Measurements from ENCODE around the gene BTBD9. TPM values are rescaled to one million over a fixed set of nuclear protein-coding genes. Genes with fewer than 3 reads are reported as not detected.

BTBD9 gene
- total RNA-seq, 1 experiment from 2014 or later, result 10.8 TPM

GRCh38 chr6:38599261-38599660 lies 40.5 kb downstream of the BTBD9 start:
- Histone ChIP-seq H3K36me3 (ENCODE audit: low read depth) (no peaks in the 10 kb centered on the region), H3K27ac (no peak overlapping the region), H3K4me1 (replicated peaks; ENCODE audit: insufficient read depth) (no peaks in the 10 kb centered on the region), H3F3A (ENCODE audit: insufficient read depth, low read depth) (no peaks in the 10 kb centered on the region), H3K27me3 (ENCODE audit: insufficient read depth, low read depth) (no peaks in the 10 kb centered on the region), H3K9me2 (ENCODE audit: insufficient read depth) (no peaks in the 10 kb centered on the region), H3K4me2 (no peak overlapping the region), H3K79me2 (ENCODE audit: low read depth) (no peaks in the 10 kb centered on the region), H3K9me3 (ENCODE audit: insufficient read depth, low read depth) (no peaks in the 10 kb centered on the region), H4K20me1 (ENCODE audit: insufficient read depth) (no peaks in the 10 kb centered on the region), H3K4me3 (no peak overlapping the region), H2AFZ (no peak overlapping the region)
- CTCF ChIA-PET, result no interaction called here
- POLR2A ChIA-PET (ENCODE audit: unreplicated experiment), result interaction anchor here (0.6 kb wide), 1 partner anchor 94 kb away, joined by 4 read pairs; no protein-coding TSS in a partner anchor
- TF ChIP-seq EZH2 (IDR thresholded peaks at IDR 0.05; ENCODE audit: low read depth), result no peak
- no peak for DNase-seq
- intact Hi-C loops (cut with micrococcal nuclease; ENCODE audit: unreplicated experiment), result no loop called here
- BruUV-seq (replicated peaks), result no TSS peak

GRCh38 chr6:38593998-38594665 lies 45.6 kb downstream of the BTBD9 start:
- Histone ChIP-seq H3K4me3 (no peak overlapping the region), H2AFZ (no peak overlapping the region), H3K9me2 (ENCODE audit: insufficient read depth) (no peaks in the 10 kb centered on the region), H3K27ac (no peak overlapping the region), H4K20me1 (ENCODE audit: insufficient read depth) (no peaks in the 10 kb centered on the region), H3K9me3 (ENCODE audit: insufficient read depth, low read depth) (no peaks in the 10 kb centered on the region), H3F3A (ENCODE audit: insufficient read depth, low read depth) (peaks cover 6% of the 10 kb centered on the region; the same call in 1 of the 2 replicates), H3K4me1 (replicated peaks; ENCODE audit: insufficient read depth) (0 out of 2 replicates have a peak, but pooled peaks cover 2% of the 10 kb centered on the region), H3K4me2 (no peak overlapping the region), H3K27me3 (ENCODE audit: insufficient read depth, low read depth) (no peaks in the 10 kb centered on the region), H3K79me2 (ENCODE audit: low read depth) (no peaks in the 10 kb centered on the region), H3K36me3 (ENCODE audit: low read depth) (no peaks in the 10 kb centered on the region)
- ChIA-PET CTCF (no interaction called here), POLR2A (ENCODE audit: unreplicated experiment) (no interaction called here)
- intact Hi-C loops (cut with micrococcal nuclease; ENCODE audit: unreplicated experiment), result no loop called here
- no TSS peak for BruUV-seq (replicated peaks)
- no peak for DNase-seq
- TF ChIP-seq CTCF (conservative IDR thresholded peaks at IDR 0.05) (no peak), EZH2 (IDR thresholded peaks at IDR 0.05; ENCODE audit: low read depth) (no peak)

- Histone ChIP-seq H3K4me1 (replicated peaks; ENCODE audit: insufficient read depth) (peaks cover 8% of the 10 kb centered on the region; the same call in 1 of the 2 replicates), H3K27ac (no peak overlapping the region), H3K9me2 (ENCODE audit: insufficient read depth) (no peaks in the 10 kb centered on the region), H2AFZ (no peak overlapping the region), H4K20me1 (ENCODE audit: insufficient read depth) (no peaks in the 10 kb centered on the region), H3K79me2 (ENCODE audit: low read depth) (no peaks in the 10 kb centered on the region), H3K27me3 (ENCODE audit: insufficient read depth, low read depth) (no peaks in the 10 kb centered on the region), H3K9me3 (ENCODE audit: insufficient read depth, low read depth) (no peaks in the 10 kb centered on the region), H3F3A (ENCODE audit: insufficient read depth, low read depth) (peaks cover 6% of the 10 kb centered on the region; the same call in 1 of the 2 replicates), H3K4me3 (no peak overlapping the region), H3K36me3 (ENCODE audit: low read depth) (no peaks in the 10 kb centered on the region), H3K4me2 (no peak overlapping the region)
- intact Hi-C loops (cut with micrococcal nuclease; ENCODE audit: unreplicated experiment), result no loop called here
- no peak for DNase-seq
- ChIA-PET CTCF (no interaction called here), POLR2A (ENCODE audit: unreplicated experiment) (interaction anchor here (0.7 kb wide), 1 partner anchor 283 kb away, joined by 4 read pairs; no protein-coding TSS in a partner anchor)
- TF ChIP-seq CTCF (conservative IDR thresholded peaks at IDR 0.05) (no peak), EZH2 (IDR thresholded peaks at IDR 0.05; ENCODE audit: low read depth) (no peak)
- BruUV-seq (replicated peaks), result no TSS peak
These were observed 46.3 kb downstream of the BTBD9 start for GRCh38 chr6:38593409-38593808.

Measured in PC-9 (cell line).